GM18499 (cell line): ENCODE data around the gene MGA.

ENCODE experiments used
- ATAC-seq: cut with Tn5 transposase; IDR thresholded peaks from one replicate; pipeline ENCODE4 v1.9.1; 2021; ENCODE audit warnings: moderate number of reproducible peaks; ENCODE audit not compliant: insufficient read depth, unreplicated experiment

The MGA gene

GRCh38 chr15:41822471-41822870 lies 162.3 kb downstream of the MGA start:
- no peak for ATAC-seq
